Panc1 (cell line): ENCODE results near the gene IARS1. TPM values are rescaled to one million over a fixed set of nuclear protein-coding genes. Genes with fewer than 3 reads are reported as not detected.

Experiments used
- ATAC-seq: fragments of 200-7000 bp; cut with Tn5 transposase; 2 replicates; pipeline ENCODE4 v1.9.1; 2020; ENCODE audit warnings: mild to moderate bottlenecking, moderate library complexity
- BruUV-seq: library from RNA; stranded (reverse); fragments of 400-500 nt; replicated peaks from 2 replicates; lab custom pipeline; 2021; lab: Mats Ljungman, UMichigan
- CTCF ChIA-PET: fragments of 300-600 bp; sonication (Branson Sonifier 250); formaldehyde crosslinking; loops from one replicate; lab custom pipeline; 2022; ENCODE audit warnings: antibody characterized with exemption; lab: Charles Lee
- POLR2A ChIA-PET: fragments of 300-600 bp; sonication (Branson Sonifier 250); formaldehyde crosslinking; loops from one replicate; lab custom pipeline; 2022; ENCODE audit warnings: antibody characterized with exemption; lab: Charles Lee
- DNase-seq: peaks from one replicate; pipeline ENCODE4 v3.0.0-alpha.2; 2010; ENCODE audit warnings: low read depth, low spot score
- H3K27ac ChIP-seq: 2 replicates; pipeline ENCODE4 v1.5.1; 2011; ENCODE audit warnings: mild to moderate bottlenecking, low read length, inconsistent platforms
- H3K27me3 ChIP-seq: fragments of 200-500 bp; sonication (Bioruptor generic); 2 replicates; pipeline ENCODE4 v1.6.0; 2014; ENCODE audit warnings: low read length, inconsistent platforms; ENCODE audit not compliant: control insufficient read depth, insufficient read depth
- H3K36me3 ChIP-seq: fragments of 200-500 bp; sonication (Bioruptor generic); 2 replicates; pipeline ENCODE4 v1.5.1; 2014; ENCODE audit warnings: inconsistent platforms, mild to moderate bottlenecking, low read length, moderate library complexity; ENCODE audit not compliant: control insufficient read depth, insufficient read depth
- H3K4me1 ChIP-seq: 2 replicates; pipeline ENCODE4 v1.5.1; 2011; ENCODE audit warnings: inconsistent platforms, mild to moderate bottlenecking, low read length, moderate library complexity; ENCODE audit not compliant: control insufficient read depth, insufficient read depth
- H3K4me3 ChIP-seq, 2 experiments: 2 replicates each; pipeline ENCODE4 v1.5.1; 2011 to 2012; ENCODE audit warnings: low read depth in 2 of 2, low read length in 2 of 2, mild to moderate bottlenecking in 2 of 2, inconsistent platforms in 1 of 2, moderate library complexity in 1 of 2
- H3K9me3 ChIP-seq: fragments of 200-500 bp; sonication (Bioruptor generic); 2 replicates; pipeline ENCODE4 v1.5.1; 2014; ENCODE audit warnings: low read depth, mild to moderate bottlenecking, inconsistent platforms, low read length, moderate library complexity; ENCODE audit not compliant: control insufficient read depth, insufficient read depth
- CTCF ChIP-seq: fragments of 450-650 bp; IDR thresholded peaks from 2 replicates; pipeline ENCODE4 v1.5.1; 2017; ENCODE audit warnings: mild to moderate bottlenecking
- POLR2AphosphoS5 ChIP-seq: IDR thresholded peaks from 2 replicates; pipeline ENCODE4 v1.6.1; 2012; ENCODE audit warnings: mild to moderate bottlenecking, low read depth, low read length, moderate library complexity
- REST ChIP-seq, 2 experiments: IDR thresholded peaks; 2 replicates each; pipeline ENCODE4 v1.6.1; 2011 to 2012; ENCODE audit warnings: low read depth in 2 of 2, control low read depth in 1 of 2, low read length in 1 of 2, mild to moderate bottlenecking in 1 of 2, moderate library complexity in 1 of 2; ENCODE audit not compliant: insufficient read depth in 1 of 2
- SIN3A ChIP-seq: IDR thresholded peaks from 2 replicates; pipeline ENCODE4 v1.6.1; 2012; ENCODE audit warnings: low read depth, mild to moderate bottlenecking, low read length, moderate library complexity, borderline replicate concordance; ENCODE audit not compliant: insufficient read depth
- TCF7L2 ChIP-seq: IDR thresholded peaks from 2 replicates; pipeline ENCODE4 v1.6.1; 2011; ENCODE audit warnings: mild to moderate bottlenecking, low read depth, low read length, inconsistent platforms
- in situ Hi-C: cut with HindIII; loops from 2 replicates; pipeline ENCODE4 v1.10.0; 2016; ENCODE audit warnings: low sequenced_read_pairs, low pct_unique_long_range_greater_than_20kb
- intact Hi-C: fragments of 100-400 bp; cut with micrococcal nuclease; formaldehyde crosslinking; loops from one replicate; pipeline ENCODE4 v1.10.0; 2022; ENCODE audit not compliant: unreplicated experiment
- total RNA-seq: library from RNA; stranded (reverse); gene quantifications from one replicate; pipeline ENCODE4 v1.2.1, GENCODE V29; 2021; ENCODE audit not compliant: unreplicated experiment

Gene IARS1
- total RNA-seq, 1 experiment from 2014 or later, result 116 TPM

GRCh38 chr9:92279302-92279701, 14.2 kb downstream of the IARS1 start:
- in situ Hi-C loops, result no loop called here

GRCh38 chr9:92278110-92278509, 15.4 kb downstream of the IARS1 start:
- peaks cover 57% of the 10 kb centered on the region for H3K36me3 ChIP-seq
- no peaks in the 10 kb centered on the region for H3K27me3 ChIP-seq
- no peak overlapping the region for H3K27ac ChIP-seq
- H3K4me1 ChIP-seq, result no peaks in the 10 kb centered on the region
- H3K4me3 ChIP-seq, result no peak overlapping the region
- intact Hi-C loops (no loop called here), in situ Hi-C loops (no loop called here)
- TF ChIP-seq REST (IDR thresholded peaks at IDR 0.05; ENCODE audit: insufficient read depth in 1 of 2, low read depth in 2 of 2, low read length in 1 of 2) (no peak), POLR2AphosphoS5 (no peak), CTCF (no peak), TCF7L2 (no peak), SIN3A (no peak)
- no TSS peak for BruUV-seq
- H3K9me3 ChIP-seq, result no peaks in the 10 kb centered on the region
- CTCF ChIA-PET, result no interaction called here
- POLR2A ChIA-PET, result interaction anchor here (0.6 kb wide), 1 partner anchor 12 kb away, joined by 4 read pairs; no protein-coding TSS in a partner anchor
- no peak for DNase-seq
- ATAC-seq, result no peak

More at GRCh38 chr9:92279302-92279701, 14.2 kb downstream of the IARS1 start:
- ChIA-PET POLR2A (no interaction called here), CTCF (no interaction called here)
- H3K9me3 ChIP-seq, result no peaks in the 10 kb centered on the region
- ATAC-seq, result no peak
- DNase-seq, result no peak
- H3K27me3 ChIP-seq, result no peaks in the 10 kb centered on the region
- H3K4me3 ChIP-seq, result no peak overlapping the region
- H3K27ac ChIP-seq, result no peak overlapping the region
- no TSS peak for BruUV-seq
- no peaks in the 10 kb centered on the region for H3K4me1 ChIP-seq
- TF ChIP-seq SIN3A, result no peak
- TF ChIP-seq REST (IDR thresholded peaks at IDR 0.05; ENCODE audit: insufficient read depth in 1 of 2, low read depth in 2 of 2, low read length in 1 of 2), result no peak
- TF ChIP-seq TCF7L2, result no peak
- no peak for TF ChIP-seq CTCF
- no peak for TF ChIP-seq POLR2AphosphoS5
- intact Hi-C loops, result no loop called here
- peaks cover 55% of the 10 kb centered on the region for H3K36me3 ChIP-seq
